Measurements from ENCODE around the gene NPNT. TPM values are rescaled to one million over a fixed set of nuclear protein-coding genes. Genes with fewer than 3 reads are reported as not detected.

NPNT gene
- polyA plus RNA-seq, 1 of the 3 experiments (the other 2 are of a cell fraction): not detected

GRCh38 chr4:106019771-106020170 is 124.5 kb downstream of the NPNT start:
- Histone ChIP-seq H3K27ac (ENCODE audit: low read depth in 2 of 2, low read length in 1 of 2) (peak overlapping the region in 1 of 2 experiments; percentile 42; a peak in 2 of 4 replicates), H3K9me2 (no peaks in the 10 kb centered on the region), H2AFZ (ENCODE audit: low read depth) (no peak overlapping the region), H3F3A (replicated peaks; ENCODE audit: insufficient read depth) (no peaks in the 10 kb centered on the region), H3K9me3 (no peaks in the 10 kb centered on the region), H3K9ac (no peak overlapping the region), H4K20me1 (ENCODE audit: insufficient read depth) (no peaks in the 10 kb centered on the region), H3K4me2 (no peak overlapping the region), H3K36me3 (replicated peaks in 1 of 2; ENCODE audit: control insufficient read depth in 1 of 2, insufficient read depth in 2 of 2, low read length in 1 of 2) (no peaks in the 10 kb centered on the region), H3K27me3 (ENCODE audit: insufficient read depth) (no peaks in the 10 kb centered on the region), H3K4me3 (ENCODE audit: low read depth in 2 of 2, low read length in 1 of 2) (no peak overlapping the region), H3K4me1 (ENCODE audit: control insufficient read depth in 1 of 2, insufficient read depth in 2 of 2, low read depth in 1 of 2, low read length in 1 of 2) (no peaks in the 10 kb centered on the region), H3K79me2 (ENCODE audit: insufficient read depth) (no peaks in the 10 kb centered on the region)
- no peak for DNase-seq
- POLR2A ChIA-PET: no interaction called here
- CTCF ChIA-PET: no interaction called here
- TF ChIP-seq MAX (IDR thresholded peaks at IDR 0.05; ENCODE audit: low read depth) (no peak), ELF1 (IDR thresholded peaks at IDR 0.05) (no peak), MXI1 (IDR thresholded peaks at IDR 0.05; ENCODE audit: low read depth, low read length) (no peak), RFX5 (IDR thresholded peaks at IDR 0.05; ENCODE audit: low read length) (no peak), REST (IDR thresholded peaks at IDR 0.05; ENCODE audit: low read depth, low read length) (no peak), FOXM1 (IDR thresholded peaks at IDR 0.05; ENCODE audit: low read depth) (no peak), EP300 (IDR thresholded peaks at IDR 0.05; ENCODE audit: borderline replicate concordance in 1 of 2, low read depth in 1 of 2, low read length in 1 of 2) (peak in 1 of 2 experiments; percentile 46; a peak in 1 of 4 replicates), RAD21 (IDR thresholded peaks at IDR 0.05; ENCODE audit: low read length) (no peak), PBX3 (IDR thresholded peaks at IDR 0.05) (peak; percentile 92), JUND (IDR thresholded peaks at IDR 0.05) (peak; percentile 50), NFIC (IDR thresholded peaks at IDR 0.05; ENCODE audit: borderline replicate concordance) (0 out of 2 replicates have a peak, but pooled peaks have one; percentile 26), TEAD4 (IDR thresholded peaks at IDR 0.05; ENCODE audit: borderline replicate concordance, insufficient read depth) (peak; percentile 44; the same call in 1 of the 2 replicates), TCF12 (IDR thresholded peaks at IDR 0.05) (peak; percentile 72), USF2 (IDR thresholded peaks at IDR 0.05; ENCODE audit: borderline replicate concordance, low read depth, low read length) (no peak), USF1 (IDR thresholded peaks at IDR 0.05; ENCODE audit: borderline replicate concordance, low read depth) (no peak), MEF2A (IDR thresholded peaks at IDR 0.05; ENCODE audit: borderline replicate concordance, low read depth) (peak; percentile 71), ZBTB33 (IDR thresholded peaks at IDR 0.05; ENCODE audit: borderline replicate concordance, low read depth) (0 out of 2 replicates have a peak, but pooled peaks have one; percentile 44), YY1 (IDR thresholded peaks at IDR 0.05; ENCODE audit: low read depth) (no peak), SIN3A (IDR thresholded peaks at IDR 0.05; ENCODE audit: borderline replicate concordance, low read depth, low read length) (no peak), FOSL2 (IDR thresholded peaks at IDR 0.05; ENCODE audit: borderline replicate concordance, low read depth) (peak; percentile 12; the same call in 1 of the 2 replicates)

All from SK-N-SH (cell line).